NCI-H774 (cell line): ENCODE data around the gene ZNF613.
A peak's percentile ranks its signal among the peaks of the same experiment; 100 is the strongest.
"Not testable (repeated sequence)": the region's sequence is repeated elsewhere in the genome, so short reads cannot be mapped to it uniquely, and the experiment has no call there.

Source experiments
- DNase-seq: peaks from one replicate; lab custom pipeline; 2025; lab: John Stamatoyannopoulos, UW

Gene ZNF613

GRCh38 chr19:51926784-51927741 lies at the start of gene ZNF613:
Gene ZNF613, plus strand, starts transcription at chr19:51927472. Its CDS starts 8,749 bp downstream, at chr19:51936221.
- DNase-seq = peak; percentile 88

GRCh38 chr19:51882518-51882917 lies 44.8 kb upstream of the ZNF613 start:
- DNase-seq = no peak

GRCh38 chr19:51884713-51885112 lies 42.6 kb upstream of the ZNF613 start:
- DNase-seq = no peak

GRCh38 chr19:51887522-51888498 lies 39.5 kb upstream of the ZNF613 start, which contains the start of gene ZNF577:
Gene ZNF577, minus strand, starts transcription at chr19:51887951. Its CDS starts 7,569 bp downstream, at chr19:51880382.
- no peak for DNase-seq

- DNase-seq = no peak
Measured at GRCh38 chr19:51889934-51890333, 37.3 kb upstream of the ZNF613 start.

GRCh38 chr19:51891193-51891747 lies 36.0 kb upstream of the ZNF613 start:
- no peak for DNase-seq

GRCh38 chr19:51901860-51902259 lies 25.4 kb upstream of the ZNF613 start:
- DNase-seq = no peak

- DNase-seq = no peak
Measured at GRCh38 chr19:51903192-51903591, 24.1 kb upstream of the ZNF613 start.

- DNase-seq = peak; percentile 83
Measured at GRCh38 chr19:51904331-51905165, 22.7 kb upstream of the ZNF613 start, which contains the start of gene ZNF649. Gene ZNF649, minus strand, starts transcription at chr19:51905017. Its CDS starts 4,910 bp downstream, at chr19:51900107.

- no peak for DNase-seq
Measured at GRCh38 chr19:51905206-51905605, 22.1 kb upstream of the ZNF613 start.

GRCh38 chr19:51905639-51906038 lies 21.6 kb upstream of the ZNF613 start:
- not testable (repeated sequence) for DNase-seq

- DNase-seq = not testable (repeated sequence)
Measured at GRCh38 chr19:51906108-51906507, 21.2 kb upstream of the ZNF613 start.

GRCh38 chr19:51907981-51908380 lies 19.3 kb upstream of the ZNF613 start:
- not testable (repeated sequence) for DNase-seq

GRCh38 chr19:51915324-51915867 lies 11.9 kb upstream of the ZNF613 start:
- no peak for DNase-seq

- DNase-seq = no peak
Measured at GRCh38 chr19:51916167-51916566, 11.1 kb upstream of the ZNF613 start.

GRCh38 chr19:51919606-51920005 lies 7.7 kb upstream of the ZNF613 start:
- DNase-seq = no peak

- DNase-seq = no peak
Measured at GRCh38 chr19:51921949-51922348, 5.3 kb upstream of the ZNF613 start.

GRCh38 chr19:51926426-51926783 lies 867 bp upstream of the ZNF613 start:
- no peak for DNase-seq

GRCh38 chr19:51927859-51928258 lies 587 bp downstream of the ZNF613 start:
- DNase-seq = no peak

- DNase-seq = no peak
Measured at GRCh38 chr19:51931921-51932320, 4.6 kb downstream of the ZNF613 start.

- DNase-seq = no peak
Measured at GRCh38 chr19:51938936-51939335, 11.7 kb downstream of the ZNF613 start.
